Kidney glomerular epithelial cell (primary cell): ENCODE results near the gene GALNT12.
A peak's percentile ranks its signal among the peaks of the same experiment; 100 is the strongest.

Source experiments
- DNase-seq: peaks from one replicate; lab custom pipeline; 2025; lab: John Stamatoyannopoulos, UW

Gene GALNT12

GRCh38 chr9:98801969-98802371 lies 5.5 kb upstream of the GALNT12 start:
- no peak for DNase-seq

- DNase-seq = no peak
Observed at GRCh38 chr9:98804083-98804482, 3.4 kb upstream of the GALNT12 start.

- no peak for DNase-seq
Observed at GRCh38 chr9:98805506-98806272, 1.8 kb upstream of the GALNT12 start.

- DNase-seq = peak; percentile 19
Observed at GRCh38 chr9:98806394-98807035, 955 bp upstream of the GALNT12 start.

GRCh38 chr9:98807814-98808195 lies 335 bp downstream of the GALNT12 start:
- DNase-seq = peak; percentile 5

GRCh38 chr9:98808411-98808815 lies 943 bp downstream of the GALNT12 start:
- DNase-seq = peak; percentile 13

GRCh38 chr9:98808875-98809274 lies 1.4 kb downstream of the GALNT12 start:
- DNase-seq = no peak

- no peak for DNase-seq
Observed at GRCh38 chr9:98809311-98810101, 2.0 kb downstream of the GALNT12 start.

GRCh38 chr9:98810102-98810842 lies 2.8 kb downstream of the GALNT12 start:
- DNase-seq = no peak

- DNase-seq = peak; percentile 18
Observed at GRCh38 chr9:98811051-98811650, 3.7 kb downstream of the GALNT12 start.

GRCh38 chr9:98815391-98815951 lies 8.0 kb downstream of the GALNT12 start:
- DNase-seq = no peak

- no peak for DNase-seq
Observed at GRCh38 chr9:98818764-98819163, 11.3 kb downstream of the GALNT12 start.

GRCh38 chr9:98819231-98819630 lies 11.8 kb downstream of the GALNT12 start:
- no peak for DNase-seq

GRCh38 chr9:98821831-98822230 lies 14.4 kb downstream of the GALNT12 start:
- DNase-seq = no peak

GRCh38 chr9:98822661-98823060 lies 15.2 kb downstream of the GALNT12 start:
- no peak for DNase-seq

- DNase-seq = no peak
Observed at GRCh38 chr9:98823666-98824334, 16.3 kb downstream of the GALNT12 start.

- DNase-seq = no peak
Observed at GRCh38 chr9:98825414-98825813, 17.9 kb downstream of the GALNT12 start.

- DNase-seq = no peak
Observed at GRCh38 chr9:98826716-98827115, 19.2 kb downstream of the GALNT12 start.

GRCh38 chr9:98829766-98830165 lies 22.3 kb downstream of the GALNT12 start:
- DNase-seq = no peak

GRCh38 chr9:98830554-98830953 lies 23.1 kb downstream of the GALNT12 start:
- DNase-seq = no peak

GRCh38 chr9:98831696-98832095 lies 24.2 kb downstream of the GALNT12 start:
- peak; percentile 0 for DNase-seq
